Endothelial cell of umbilical vein (primary cell): ENCODE data around the gene USP12. TPM values are rescaled to one million over a fixed set of nuclear protein-coding genes. Genes with fewer than 3 reads are reported as not detected.

Experiments used
- BruUV-seq: library from RNA; stranded (reverse); fragments of 400-500 nt; replicated peaks from 2 replicates; lab custom pipeline; 2021; lab: Mats Ljungman, UMichigan
- CTCF ChIA-PET: fragments of 300-600, 350-600 bp; sonication (Branson Sonifier 250); formaldehyde crosslinking; loops from one replicate; lab custom pipeline; 2021; ENCODE audit warnings: antibody characterized with exemption, inconsistent platforms; lab: Charles Lee
- POLR2A ChIA-PET: fragments of 300-600, 350-600 bp; sonication (Branson Sonifier 250); formaldehyde crosslinking; loops from one replicate; lab custom pipeline; 2021; ENCODE audit warnings: antibody characterized with exemption, inconsistent platforms; lab: Charles Lee
- DNase-seq: peaks from one replicate; pipeline ENCODE4 v3.0.0-alpha.2; 2011; ENCODE audit warnings: low read depth, low spot score
- FAIRE-seq: peaks from 2 replicates; lab custom pipeline; 2011; peaks lifted over from hg19 to GRCh38; lab: Jason Lieb, UNC
- H2AFZ ChIP-seq: 2 replicates; pipeline ENCODE4 v1.6.0; 2012; ENCODE audit warnings: low read depth, low read length, control low read depth, inconsistent platforms
- H3K27ac ChIP-seq: 2 replicates; pipeline ENCODE4 v1.5.1; 2011; ENCODE audit warnings: low read depth, mild to moderate bottlenecking, control low read depth, low read length, moderate library complexity; ENCODE audit not compliant: insufficient read depth
- H3K27me3 ChIP-seq, 2 experiments: 2 replicates each; pipeline versions ENCODE4 v1.6.0 to v1.6.1; 2011; ENCODE audit warnings: low read length in 2 of 2, mixed read lengths in 1 of 2; ENCODE audit not compliant: control insufficient read depth in 2 of 2, insufficient read depth in 2 of 2
- H3K36me3 ChIP-seq, 2 experiments: 2 replicates in 1 of 2; 3 replicates in 1 of 2; pipeline ENCODE4 v1.5.1; 2011; ENCODE audit warnings: low read length in 2 of 2, mild to moderate bottlenecking in 1 of 2, moderate library complexity in 1 of 2; ENCODE audit not compliant: control insufficient read depth in 2 of 2, insufficient read depth in 2 of 2; ENCODE audit errors: extremely low read depth in 1 of 2
- H3K4me1 ChIP-seq: 3 replicates; pipeline ENCODE4 v1.5.1; 2011; ENCODE audit warnings: mild to moderate bottlenecking, low read length; ENCODE audit not compliant: control insufficient read depth, insufficient read depth; ENCODE audit errors: extremely low read depth
- H3K4me2 ChIP-seq: 2 replicates; pipeline ENCODE4 v1.6.1; 2011; ENCODE audit warnings: low read length, control low read depth, mixed read lengths; ENCODE audit not compliant: insufficient read depth
- H3K4me3 ChIP-seq, 3 experiments: fragments of 200-600 bp in 1 of 3; sonication (generic), shearing (Covaris generic) in 1 of 3; replicated peaks in 1 of 3; 2 replicates each; pipeline ENCODE4 v1.5.1; 2011 to 2016; ENCODE audit warnings: control low read depth in 3 of 3, low read length in 3 of 3, mild to moderate bottlenecking in 2 of 3, inconsistent platforms in 1 of 3, low read depth in 1 of 3, moderate library complexity in 1 of 3; ENCODE audit not compliant: insufficient read depth in 1 of 3
- H3K79me2 ChIP-seq: 2 replicates; pipeline ENCODE4 v1.6.0; 2012; ENCODE audit warnings: low read length, inconsistent platforms; ENCODE audit not compliant: control insufficient read depth, insufficient read depth
- H3K9ac ChIP-seq: replicated peaks from 2 replicates; pipeline ENCODE3; 2011; ENCODE audit warnings: low read length, control low read depth; ENCODE audit not compliant: insufficient read depth; ENCODE audit errors: extremely low read depth
- H3K9me1 ChIP-seq: replicated peaks from 3 replicates; pipeline ENCODE4 v1.6.0; 2011; ENCODE audit warnings: mild to moderate bottlenecking, low read length; ENCODE audit not compliant: control insufficient read depth, insufficient read depth; ENCODE audit errors: extremely low read depth
- H3K9me3 ChIP-seq: replicated peaks from 2 replicates; pipeline ENCODE4 v1.5.1; 2012; ENCODE audit warnings: low read length, inconsistent platforms; ENCODE audit not compliant: control insufficient read depth, insufficient read depth
- H4K20me1 ChIP-seq: replicated peaks from 2 replicates; pipeline ENCODE3; 2011; ENCODE audit warnings: mild to moderate bottlenecking, low read length; ENCODE audit not compliant: control insufficient read depth, insufficient read depth; ENCODE audit errors: extremely low read depth
- EZH2 ChIP-seq: IDR thresholded peaks from 2 replicates; pipeline ENCODE4 v1.6.1; 2012; ENCODE audit warnings: borderline replicate concordance, low read depth, mild to moderate bottlenecking, moderate library complexity, low read length, inconsistent platforms; ENCODE audit not compliant: severe bottlenecking
- FOS ChIP-seq: IDR thresholded peaks from 2 replicates; pipeline ENCODE4 v1.6.1; 2011; ENCODE audit warnings: mild to moderate bottlenecking, low read length, moderate library complexity, borderline replicate concordance; ENCODE audit not compliant: insufficient read depth
- GATA2 ChIP-seq: IDR thresholded peaks from 2 replicates; pipeline ENCODE4 v1.7.0; 2011; ENCODE audit warnings: low read depth, mild to moderate bottlenecking, moderate library complexity, mixed read lengths, low read length; ENCODE audit not compliant: insufficient read length, insufficient read depth
- JUN ChIP-seq: IDR thresholded peaks from 2 replicates; pipeline ENCODE4 v1.6.1; 2011; ENCODE audit warnings: borderline replicate concordance, low read depth; ENCODE audit not compliant: insufficient read length, insufficient read depth
- MYC ChIP-seq: IDR thresholded peaks from one replicate; pipeline ENCODE4 v1.6.1; 2011; ENCODE audit warnings: mild to moderate bottlenecking, low read depth, low read length
- POLR2A ChIP-seq: IDR thresholded peaks from 2 replicates; pipeline ENCODE4 v1.6.1; 2012; ENCODE audit warnings: low read depth, mild to moderate bottlenecking, control low read depth, low read length
- POLR2AphosphoS5 ChIP-seq: IDR thresholded peaks from 2 replicates; pipeline ENCODE4 v1.6.1; 2012; ENCODE audit warnings: low read depth, mild to moderate bottlenecking, control low read depth, low read length, moderate library complexity; ENCODE audit not compliant: insufficient read depth
- dilution Hi-C: fragments of 300-500 bp; cut with MboI; formaldehyde crosslinking; loops from one replicate; pipeline ENCODE4 v1.15.0; 2019; ENCODE audit warnings: low sequenced_read_pairs; ENCODE audit not compliant: extremely low pct_ligation_motif_present
- intact Hi-C: fragments of 100-400 bp; cut with micrococcal nuclease; formaldehyde crosslinking; loops from one replicate; pipeline ENCODE4 v1.10.0; 2022
- polyA plus RNA-seq, 4 experiments: library from polyadenylated mRNA; depleted of rRNA in 3 of 4; stranded (reverse) in 3 of 4; unstranded in 1 of 4; fragments of >200 nt; gene quantifications; 2 replicates each; pipeline versions ENCODE4 v1.2.1 to v1.2.3, GENCODE V29; 2011 to 2012; ENCODE audit warnings: missing spikeins in 1 of 4
- total RNA-seq: library from RNA; stranded (reverse); gene quantifications from 2 replicates; pipeline ENCODE4 v1.2.3, GENCODE V29; 2021
- TF ChIP-seq, protein P1 (sequence below), 2 donors: IDR thresholded peaks; 1 replicate in 1 of 2; 2 replicates in 1 of 2; pipeline ENCODE4 v1.5.1; 2011; ENCODE audit warnings: low read length in 2 of 2, mild to moderate bottlenecking in 2 of 2, moderate library complexity in 2 of 2, control low read depth in 1 of 2, inconsistent platforms in 1 of 2, low read depth in 1 of 2; ENCODE audit not compliant: insufficient read depth in 1 of 2; ENCODE audit errors: extremely low read depth in 1 of 2
- TF ChIP-seq, protein P2 (sequence below): IDR thresholded peaks from 2 replicates; pipeline ENCODE4 v1.6.1; 2011; ENCODE audit not compliant: insufficient read depth, insufficient read length

Gene USP12
- total and polyA plus RNA-seq, 2 donors (not counting 3 experiments of a cell fraction or from before 2014, with no cell fraction given), result 6.2 to 33.4 TPM

- intact Hi-C loops, result no loop called here
- dilution Hi-C loops, result no loop called here
- Histone ChIP-seq H3K9ac (no peak overlapping the region), H3K9me3 (no peaks in the 10 kb centered on the region), H3K4me1 (no peaks in the 10 kb centered on the region), H3K27me3 (no peaks in the 10 kb centered on the region), H3K79me2 (peaks cover 78% of the 10 kb centered on the region), H3K27ac (no peak overlapping the region), H3K9me1 (no peaks in the 10 kb centered on the region), H4K20me1 (peaks cover 6% of the 10 kb centered on the region), H2AFZ (no peak overlapping the region), H3K36me3 (peaks cover 0 to 2% of the 10 kb centered on the region in 2 experiments), H3K4me3 (no peak overlapping the region), H3K4me2 (no peak overlapping the region)
- POLR2A ChIA-PET, result no interaction called here
- BruUV-seq, result no TSS peak
- CTCF ChIA-PET, result interaction anchor here (1.8 kb wide), 2 partner anchors 19 to 40 kb away, joined by 5 to 6 read pairs; no protein-coding TSS in a partner anchor
- DNase-seq, result no peak
- no peak for FAIRE-seq
- TF ChIP-seq GATA2, result no peak
- TF ChIP-seq POLR2A, result no peak
- TF ChIP-seq, protein P1, sequence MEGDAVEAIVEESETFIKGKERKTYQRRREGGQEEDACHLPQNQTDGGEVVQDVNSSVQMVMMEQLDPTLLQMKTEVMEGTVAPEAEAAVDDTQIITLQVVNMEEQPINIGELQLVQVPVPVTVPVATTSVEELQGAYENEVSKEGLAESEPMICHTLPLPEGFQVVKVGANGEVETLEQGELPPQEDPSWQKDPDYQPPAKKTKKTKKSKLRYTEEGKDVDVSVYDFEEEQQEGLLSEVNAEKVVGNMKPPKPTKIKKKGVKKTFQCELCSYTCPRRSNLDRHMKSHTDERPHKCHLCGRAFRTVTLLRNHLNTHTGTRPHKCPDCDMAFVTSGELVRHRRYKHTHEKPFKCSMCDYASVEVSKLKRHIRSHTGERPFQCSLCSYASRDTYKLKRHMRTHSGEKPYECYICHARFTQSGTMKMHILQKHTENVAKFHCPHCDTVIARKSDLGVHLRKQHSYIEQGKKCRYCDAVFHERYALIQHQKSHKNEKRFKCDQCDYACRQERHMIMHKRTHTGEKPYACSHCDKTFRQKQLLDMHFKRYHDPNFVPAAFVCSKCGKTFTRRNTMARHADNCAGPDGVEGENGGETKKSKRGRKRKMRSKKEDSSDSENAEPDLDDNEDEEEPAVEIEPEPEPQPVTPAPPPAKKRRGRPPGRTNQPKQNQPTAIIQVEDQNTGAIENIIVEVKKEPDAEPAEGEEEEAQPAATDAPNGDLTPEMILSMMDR (IDR thresholded peaks at IDR 0.05; ENCODE audit: extremely low read depth in 1 of 2, insufficient read depth in 1 of 2, low read depth in 1 of 2, low read length in 2 of 2), result no peak
Observed at GRCh38 chr13:27113436-27113835, 58.2 kb downstream of the USP12 start.

- Histone ChIP-seq H3K4me3 (no peak overlapping the region), H3K27ac (no peak overlapping the region), H3K36me3 (peaks cover 0 to 2% of the 10 kb centered on the region in 2 experiments), H3K27me3 (no peaks in the 10 kb centered on the region), H3K4me1 (no peaks in the 10 kb centered on the region), H2AFZ (no peak overlapping the region), H4K20me1 (peaks cover 3% of the 10 kb centered on the region), H3K9ac (no peak overlapping the region), H3K9me3 (no peaks in the 10 kb centered on the region), H3K9me1 (no peaks in the 10 kb centered on the region), H3K79me2 (peaks cover 70% of the 10 kb centered on the region), H3K4me2 (no peak overlapping the region)
- DNase-seq (no peak), FAIRE-seq (no peak)
- no TSS peak for BruUV-seq
- no peak for TF ChIP-seq EZH2
- no peak for TF ChIP-seq GATA2
- no peak for TF ChIP-seq JUN
- no peak for TF ChIP-seq MYC
- TF ChIP-seq, protein P2, sequence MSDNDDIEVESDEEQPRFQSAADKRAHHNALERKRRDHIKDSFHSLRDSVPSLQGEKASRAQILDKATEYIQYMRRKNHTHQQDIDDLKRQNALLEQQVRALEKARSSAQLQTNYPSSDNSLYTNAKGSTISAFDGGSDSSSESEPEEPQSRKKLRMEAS, result no peak
- TF ChIP-seq POLR2AphosphoS5, result no peak
- TF ChIP-seq, protein P1 (IDR thresholded peaks at IDR 0.05; ENCODE audit: extremely low read depth in 1 of 2, insufficient read depth in 1 of 2, low read depth in 1 of 2, low read length in 2 of 2), result no peak
- TF ChIP-seq FOS, result no peak
- intact Hi-C loops, result no loop called here
- dilution Hi-C loops, result no loop called here
- ChIA-PET CTCF (interaction anchor here (1.4 kb wide), 1 partner anchor 20 kb away, joined by 3 read pairs; no protein-coding TSS in a partner anchor), POLR2A (no interaction called here)
Observed at GRCh38 chr13:27112006-27112405, 59.6 kb downstream of the USP12 start.
